Frontal cortex (tissue), 4 donors: Measurements from ENCODE around the gene KLHL15. TPM values are rescaled to one million over a fixed set of nuclear protein-coding genes. Genes with fewer than 3 reads are reported as not detected.
A peak's percentile ranks its signal among the peaks of the same experiment; 100 is the strongest.
"Not testable (repeated sequence)": the region's sequence is repeated elsewhere in the genome, so short reads cannot be mapped to it uniquely, and the experiment has no call there.

Source experiments
- DNase-seq, 2 donors: peaks; one replicate each; pipeline ENCODE4 v3.0.0; 2012; ENCODE audit warnings: low spot score in 2 of 2
- FAIRE-seq: peaks from 2 replicates; lab custom pipeline; 2012; peaks lifted over from hg19 to GRCh38; lab: Jason Lieb, UNC
- total RNA-seq: library from RNA; depleted of rRNA; stranded (reverse); fragments of >200 nt; gene quantifications from one replicate; pipeline ENCODE4 v1.2.3, GENCODE V29; 2014
- donor health status: control.
- donor health status: control.
- donor health status: control.

KLHL15 gene
- total RNA-seq, 1 donor from 2014 or later: 36.3 TPM

DNA sequence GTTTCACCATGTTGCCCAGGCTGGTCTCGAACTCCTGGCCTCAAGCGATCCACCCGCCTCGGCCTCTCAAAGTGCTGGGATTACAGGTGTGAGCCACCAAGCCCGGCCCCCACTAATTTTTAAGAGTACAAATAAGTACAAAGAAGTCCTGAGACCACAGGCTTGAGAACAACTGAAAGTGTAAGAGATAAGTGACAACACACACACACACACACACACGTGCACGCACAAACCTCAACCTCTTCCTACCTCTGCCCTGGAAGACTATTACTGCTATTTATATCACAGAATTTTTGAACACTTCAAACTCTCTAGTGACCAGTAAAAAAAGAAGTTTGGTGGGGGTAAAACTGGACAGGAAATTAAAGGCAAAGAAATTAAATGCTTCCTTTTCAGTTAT is 7.5 kb downstream of the KLHL15 start:
- DNase-seq (no peak), FAIRE-seq (no peak)

DNA sequence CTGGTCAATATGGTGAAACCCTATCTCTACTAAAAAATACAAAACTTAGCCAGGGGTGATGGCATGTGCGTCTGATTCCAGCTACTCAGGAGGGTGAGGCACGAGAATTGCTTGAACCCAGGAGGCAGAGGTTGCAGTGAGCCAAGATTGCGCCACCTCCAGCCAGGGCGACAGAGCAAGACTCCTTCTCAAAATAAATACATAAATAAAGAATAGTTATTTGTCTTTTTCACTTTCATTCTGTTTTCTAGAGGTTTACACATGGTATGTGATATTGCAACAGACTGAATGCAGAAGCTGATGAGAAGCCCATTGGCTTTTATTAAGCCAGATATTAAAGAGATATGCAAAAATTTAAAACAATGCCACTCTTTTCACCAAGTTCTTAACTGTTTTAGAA is 8.2 kb downstream of the KLHL15 start:
- no peak for DNase-seq
- no peak for FAIRE-seq

DNA sequence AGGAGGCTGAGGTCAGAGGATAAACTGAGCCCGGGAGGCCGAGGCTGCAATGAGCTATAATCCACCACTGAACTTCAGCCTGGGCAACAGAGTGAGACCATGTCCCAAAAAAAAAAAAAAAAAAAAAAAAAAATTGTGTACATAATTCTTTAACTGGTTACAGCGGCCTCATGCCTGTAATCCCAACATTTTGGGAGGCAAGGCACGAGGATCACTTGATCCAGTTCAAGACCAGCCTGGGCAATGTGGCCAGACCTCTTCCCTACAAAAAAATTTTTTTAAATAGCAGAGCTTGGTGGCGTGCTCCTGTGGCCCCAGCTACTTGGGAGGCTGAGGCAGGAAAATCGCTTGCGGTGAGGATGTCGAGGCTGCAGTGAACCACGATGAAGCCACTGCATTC is 9.3 kb downstream of the KLHL15 start:
- no peak for FAIRE-seq

DNA sequence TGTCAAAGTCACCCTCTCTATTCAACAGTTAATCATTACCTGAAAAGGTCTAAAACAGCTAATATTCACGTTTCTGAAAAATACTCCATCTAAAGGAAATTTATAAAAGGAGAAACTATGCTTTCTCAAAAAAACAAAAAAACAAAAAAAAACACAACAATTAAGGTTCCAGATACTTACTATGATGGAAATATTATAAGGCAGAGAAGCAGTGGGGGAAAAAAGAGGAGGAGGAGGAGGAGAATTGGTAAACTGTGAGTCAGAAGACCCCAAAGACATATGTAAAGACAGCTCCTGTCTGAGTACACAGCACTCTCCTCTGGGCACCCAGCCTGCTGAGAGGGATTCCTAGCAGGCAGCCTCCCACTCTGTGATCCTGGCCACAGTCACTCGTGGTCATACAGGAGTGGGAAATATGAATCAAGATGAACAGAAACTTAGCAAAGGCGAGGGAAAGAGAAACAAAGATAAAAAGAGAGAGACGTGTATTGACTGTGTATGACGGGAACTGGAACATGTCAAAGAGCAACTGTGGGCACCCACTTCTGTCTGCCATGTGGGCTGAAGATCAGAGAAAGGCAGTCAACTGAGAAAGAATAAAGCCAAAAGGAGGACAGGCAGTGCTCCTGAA is 12.5 kb downstream of the KLHL15 start:
- DNase-seq (no peak), FAIRE-seq (no peak)

More for the DNA sequence above, 9.3 kb downstream of the KLHL15 start:
- no peak for DNase-seq

DNA sequence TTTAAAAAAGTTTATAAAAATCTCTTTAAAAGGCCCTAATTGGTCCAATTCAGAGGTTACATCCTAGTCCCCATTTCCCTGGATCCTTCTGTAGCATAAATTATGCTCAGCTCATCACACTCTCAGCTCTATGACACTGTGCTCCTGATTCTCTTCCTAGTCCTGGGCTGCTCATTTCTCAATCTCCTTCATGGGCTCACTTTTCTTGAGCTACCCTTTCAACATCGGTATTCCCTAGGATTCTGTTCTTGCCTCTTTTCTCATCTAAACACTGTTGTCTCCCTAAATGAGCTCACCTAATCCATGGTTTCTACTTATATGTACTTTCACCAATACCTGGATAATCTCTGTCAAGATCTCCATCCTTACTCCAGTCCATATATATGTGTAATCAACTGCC is 14.7 kb downstream of the KLHL15 start:
- FAIRE-seq (no peak), DNase-seq (no peak)

DNA sequence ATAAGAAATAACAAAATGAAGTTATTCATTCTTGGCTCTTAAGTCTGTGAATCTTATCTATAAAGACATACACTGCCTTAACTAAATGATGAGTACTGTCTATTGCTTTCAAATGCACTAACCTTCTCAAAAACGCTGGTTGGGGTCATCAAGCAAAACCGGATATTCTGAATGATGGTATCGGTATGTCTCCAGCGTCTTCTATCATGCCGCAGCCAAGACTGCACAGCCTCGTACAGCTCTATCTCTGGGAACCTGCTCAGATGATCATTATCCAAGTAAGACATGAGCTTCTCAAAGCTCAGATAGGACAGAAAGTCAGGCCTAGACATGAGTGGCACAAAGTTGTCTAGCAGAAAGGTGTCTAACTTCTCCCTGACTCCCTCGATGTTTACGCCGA is 21.1 kb downstream of the KLHL15 start:
- FAIRE-seq (no peak), DNase-seq (no peak)

DNA sequence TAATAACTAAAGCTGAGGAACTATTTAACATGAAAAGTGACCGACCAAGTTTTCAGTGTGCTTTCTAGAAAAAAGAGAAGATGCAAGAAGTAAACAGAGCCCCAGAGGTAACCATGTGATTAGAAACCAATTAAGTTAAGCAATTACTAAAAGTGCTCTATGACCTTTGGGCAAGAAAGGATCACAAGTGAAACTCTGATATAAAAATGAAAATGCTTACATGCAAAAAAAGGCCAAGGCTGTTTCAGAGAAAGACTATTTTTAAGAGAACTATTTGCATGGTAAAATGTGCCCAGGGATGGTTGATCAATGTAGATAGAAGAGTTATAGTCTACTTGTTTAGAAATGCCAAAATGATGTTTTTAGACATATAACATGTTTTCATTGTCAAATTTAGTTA is 22.0 kb downstream of the KLHL15 start:
- DNase-seq (no peak), FAIRE-seq (no peak)

DNA sequence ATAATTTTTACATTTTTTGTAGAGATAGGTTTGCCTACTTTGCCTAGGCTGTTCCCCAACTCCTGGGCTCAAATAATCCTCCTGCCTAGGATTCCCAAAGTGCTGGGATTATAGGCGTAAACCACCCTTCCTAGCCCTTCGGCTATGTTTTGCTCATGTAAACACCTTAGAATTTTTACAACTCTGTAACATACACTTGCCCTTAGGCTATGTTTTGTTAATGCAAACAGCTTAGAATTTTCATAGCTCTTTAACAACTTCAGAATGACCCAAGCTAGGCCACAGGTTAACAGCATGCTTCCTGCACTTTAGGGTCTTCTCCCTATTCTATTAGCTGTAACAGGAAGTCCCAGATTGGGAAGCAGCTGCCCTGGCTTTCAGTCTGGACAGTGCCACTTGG is 24.2 kb downstream of the KLHL15 start:
- no peak for FAIRE-seq
- DNase-seq: no peak

DNA sequence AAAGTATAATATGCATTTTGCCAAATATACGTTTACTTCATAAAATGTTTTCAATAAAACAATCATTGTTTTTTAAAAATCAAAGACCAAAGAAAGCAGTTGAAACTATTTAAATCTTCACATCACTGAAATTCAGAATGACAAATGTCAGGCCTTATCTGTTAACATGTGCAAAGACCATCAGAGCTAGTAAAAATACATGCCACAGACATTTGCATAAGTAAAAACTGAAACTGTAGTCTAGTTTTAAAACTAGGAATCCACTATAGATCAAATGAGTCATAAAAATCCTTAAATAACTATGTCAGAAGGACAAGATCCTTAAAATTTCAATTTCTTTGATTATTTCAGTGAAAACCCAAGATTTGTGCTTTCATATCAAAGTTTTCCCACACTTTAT is 24.8 kb downstream of the KLHL15 start:
- DNase-seq: no peak
- peak; percentile 8 for FAIRE-seq

DNA sequence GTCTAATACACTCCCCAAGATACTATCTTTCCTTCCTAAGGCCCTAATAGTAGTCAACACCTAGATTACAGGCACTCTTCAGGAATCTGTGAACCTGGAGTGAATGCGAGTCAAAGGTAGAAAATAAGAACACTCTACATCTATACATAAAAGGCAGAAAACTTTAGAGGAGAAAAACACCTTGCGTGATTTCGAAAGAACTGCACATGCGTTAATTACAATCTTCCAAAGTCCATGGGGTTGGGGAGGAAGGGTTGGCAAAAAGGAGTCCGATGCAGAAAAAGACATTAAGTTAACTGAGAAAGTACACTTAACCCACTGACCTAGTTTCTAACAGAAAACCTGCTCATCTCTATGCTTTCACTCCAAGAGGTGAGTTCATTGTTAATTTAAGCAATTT is 27.3 kb downstream of the KLHL15 start:
- FAIRE-seq: no peak
- DNase-seq: no peak

DNA sequence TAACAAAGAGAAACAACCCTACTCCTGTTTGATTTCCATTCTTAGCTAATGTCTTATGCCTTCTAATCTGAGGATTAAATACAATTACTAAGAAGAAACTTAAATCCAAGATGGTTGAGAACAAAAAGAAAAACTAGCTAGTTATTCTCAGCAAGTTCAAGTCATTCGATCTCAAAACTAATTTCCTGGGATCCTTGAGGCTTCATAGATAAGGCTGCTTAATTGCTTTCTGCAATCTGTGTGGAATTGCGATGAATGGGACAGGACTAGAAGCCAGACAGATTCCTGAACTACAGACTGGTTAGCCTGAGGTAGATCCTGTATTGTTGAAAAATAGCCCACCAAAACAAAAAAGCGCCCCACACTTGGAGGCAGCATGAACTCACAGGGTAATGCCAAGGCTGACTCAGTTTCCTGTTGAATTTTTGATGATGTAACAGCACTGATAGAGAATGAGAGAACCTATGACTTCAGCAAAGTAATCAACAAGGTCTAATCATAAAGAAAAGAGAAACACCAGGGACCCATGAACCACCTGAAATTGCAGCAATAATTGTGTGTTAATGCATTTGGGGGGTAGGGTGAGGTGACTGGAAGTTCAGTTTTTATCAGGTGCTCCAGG is 33.9 kb downstream of the KLHL15 start:
- DNase-seq: no peak
- no peak for FAIRE-seq

DNA sequence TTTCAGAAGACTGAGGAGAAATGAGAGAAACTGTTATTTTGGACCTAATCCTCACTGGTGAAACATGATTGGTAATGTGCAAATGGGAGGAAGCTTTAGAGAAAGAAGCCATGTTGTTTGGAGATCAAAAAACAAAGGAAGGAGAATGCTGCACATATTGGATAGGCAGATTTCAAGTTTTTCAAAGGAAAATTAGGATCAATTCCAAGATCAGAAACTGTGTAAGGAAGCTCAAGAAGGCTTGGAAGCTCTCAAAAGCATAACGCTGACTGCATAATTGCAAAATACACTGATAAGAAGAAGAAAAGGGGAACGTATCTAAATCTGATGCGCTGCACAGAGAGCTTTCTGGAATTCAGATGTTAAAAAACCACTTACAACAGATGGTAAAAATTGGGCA is 34.6 kb downstream of the KLHL15 start:
- no peak for FAIRE-seq
- no peak for DNase-seq

DNA sequence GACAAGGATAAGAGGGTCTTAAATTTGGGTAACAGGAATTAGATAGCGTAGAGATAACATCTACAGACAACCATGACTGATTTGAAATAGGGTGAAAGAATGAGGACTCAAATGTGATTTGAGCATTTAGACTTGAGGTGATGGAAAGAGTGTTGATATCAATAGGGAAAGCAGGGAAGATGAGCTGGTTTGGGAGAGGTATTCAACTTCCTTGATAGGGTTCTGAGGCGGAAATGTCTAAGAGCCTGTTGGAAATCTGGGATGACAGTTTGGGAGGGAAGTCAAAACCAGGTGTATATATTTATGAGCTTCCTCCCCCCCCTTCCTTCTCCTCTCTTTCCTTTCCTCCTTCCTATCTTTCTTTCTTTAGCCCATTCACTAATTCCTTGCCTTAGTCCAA is 36.5 kb downstream of the KLHL15 start:
- no peak for FAIRE-seq
- no peak for DNase-seq

DNA sequence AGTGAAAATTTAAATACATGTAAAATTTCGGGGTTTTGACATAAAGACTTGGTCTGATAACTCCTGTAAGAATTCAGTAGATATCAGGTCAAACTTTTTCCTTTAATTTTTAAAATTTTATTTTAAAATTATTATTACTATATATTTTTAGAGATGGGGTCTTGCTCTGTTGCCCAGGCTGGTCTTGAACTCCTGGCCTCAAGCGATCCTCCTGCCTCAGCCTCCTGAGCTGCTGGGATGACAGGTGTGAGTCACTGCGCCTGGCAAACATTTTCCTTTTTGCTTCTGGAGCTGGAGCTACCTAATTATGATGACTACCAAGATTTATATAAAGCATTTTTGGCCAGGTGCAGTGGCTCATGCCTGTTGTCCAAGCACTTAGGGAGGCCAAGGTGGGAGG is 37.3 kb downstream of the KLHL15 start:
- no peak for DNase-seq
- FAIRE-seq: no peak

DNA sequence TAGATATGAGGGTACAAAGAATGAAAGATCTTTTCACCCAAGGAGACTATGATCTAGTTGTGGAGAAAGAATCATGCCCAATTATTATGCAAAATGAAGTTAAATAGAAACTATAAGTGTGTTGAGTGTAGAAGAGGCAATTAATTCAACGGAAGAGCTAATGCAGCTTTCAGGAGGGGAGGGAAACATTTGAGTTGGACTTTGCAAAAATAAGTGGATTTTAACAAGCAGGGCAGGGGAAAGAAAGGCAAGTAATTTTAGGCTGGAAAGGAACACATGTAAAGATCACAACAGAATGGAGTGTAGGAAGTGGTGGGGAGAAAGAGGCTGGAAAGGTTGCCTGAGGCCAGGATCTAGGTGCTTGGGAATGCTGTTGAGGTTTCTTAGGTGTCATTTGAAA is 44.1 kb downstream of the KLHL15 start:
- no peak for FAIRE-seq

DNA sequence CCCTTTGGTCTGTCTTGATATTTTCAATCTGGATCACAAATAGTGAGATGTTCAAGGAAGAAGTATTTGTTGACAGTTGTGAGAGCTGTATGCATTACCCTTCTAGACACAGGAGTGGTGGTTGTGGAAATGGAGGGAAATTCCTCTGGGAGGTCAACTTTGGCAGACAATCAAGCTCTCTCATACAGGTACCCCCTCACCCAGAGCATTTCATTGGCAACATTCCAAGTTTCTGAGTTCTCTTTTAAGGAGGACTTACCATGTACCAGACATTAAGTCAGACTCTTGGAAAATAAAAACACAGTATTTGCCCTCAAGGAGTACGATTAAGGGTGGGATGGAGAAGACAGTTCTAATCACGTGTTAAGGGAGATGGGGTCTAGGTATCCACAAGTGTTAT is 45.3 kb downstream of the KLHL15 start:
- DNase-seq (no peak), FAIRE-seq (no peak)

More for the DNA sequence above, 44.1 kb downstream of the KLHL15 start:
- DNase-seq: no peak

DNA sequence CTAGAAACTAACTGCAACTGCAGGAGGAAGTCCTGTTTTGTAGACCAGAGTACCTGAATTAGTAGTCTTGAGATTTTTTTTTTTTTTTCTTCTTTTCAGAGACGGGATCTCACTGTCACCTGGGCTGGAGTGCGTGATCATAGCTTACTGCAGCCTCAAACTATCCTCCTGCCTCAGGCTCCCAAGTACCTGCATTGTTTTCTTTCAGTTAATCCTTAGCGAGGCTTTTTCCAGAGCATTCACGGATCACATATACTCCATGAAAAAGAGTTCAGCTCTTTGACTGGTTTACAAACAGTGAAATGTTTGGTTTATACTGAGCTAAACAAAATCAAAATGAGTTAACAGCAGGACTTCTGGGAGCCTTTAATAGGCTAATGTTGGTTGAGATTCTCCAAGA is 45.8 kb downstream of the KLHL15 start:
- FAIRE-seq: no peak

DNA sequence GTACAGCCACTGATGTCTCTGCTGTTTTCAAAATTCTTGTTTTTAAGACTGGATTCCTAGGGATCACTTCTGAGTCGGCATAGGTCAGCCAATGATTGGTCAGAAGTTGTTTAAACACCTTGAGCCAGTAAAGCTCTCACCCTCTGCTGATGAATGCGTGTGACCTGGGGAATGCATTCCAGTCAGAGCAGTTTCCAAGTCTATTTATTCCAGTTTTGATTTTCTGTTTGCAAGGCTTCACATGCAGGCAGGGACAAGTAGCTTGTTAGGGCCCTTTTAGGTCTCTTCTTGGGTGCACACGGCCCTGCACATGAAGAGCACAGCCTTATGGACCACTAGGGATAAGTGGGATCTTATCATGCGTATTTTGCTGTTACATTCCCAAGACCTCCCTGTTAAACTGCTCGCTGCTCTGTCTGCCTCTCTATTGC is 47.0 kb downstream of the KLHL15 start:
- FAIRE-seq (no peak), DNase-seq (no peak)

More for the DNA sequence above, 45.8 kb downstream of the KLHL15 start:
- DNase-seq: no peak

DNA sequence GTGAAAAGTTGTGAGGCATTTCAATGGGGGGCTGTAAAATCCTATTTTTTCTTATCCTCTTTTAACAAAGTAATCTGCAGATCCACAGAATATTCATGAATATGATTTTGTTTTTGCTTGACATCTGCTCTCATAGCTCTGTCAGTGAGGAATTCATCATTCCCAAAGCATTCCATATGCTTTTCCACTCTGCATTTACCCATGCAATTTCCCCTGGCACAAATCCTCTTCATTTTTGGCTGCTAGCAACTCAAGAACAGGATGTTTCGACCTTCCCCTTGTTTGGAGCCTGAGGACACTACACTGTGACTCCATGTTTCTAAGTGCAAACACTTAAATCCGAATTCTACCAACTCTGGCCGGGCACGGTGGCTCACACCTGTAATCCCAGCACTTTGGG is 48.5 kb downstream of the KLHL15 start:
- no peak for FAIRE-seq
- no peak for DNase-seq

DNA sequence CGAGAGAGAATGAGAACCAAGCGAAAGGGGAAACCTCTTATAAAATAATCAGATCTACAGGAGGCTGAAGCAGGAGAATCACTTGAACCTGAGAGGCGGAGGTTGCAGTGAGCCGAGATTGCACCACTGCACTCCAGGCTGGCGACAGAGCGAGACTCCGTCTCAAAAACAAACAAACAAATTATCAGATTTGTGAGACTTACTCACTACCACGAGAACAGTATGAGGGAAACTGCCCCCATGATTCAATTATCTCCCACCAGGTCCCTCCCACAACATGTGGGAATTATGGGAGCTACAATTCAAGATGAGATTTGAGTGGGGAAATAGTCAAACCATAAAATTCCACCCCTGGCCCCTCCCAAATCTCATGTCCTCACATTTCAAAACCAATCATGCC is 61.4 kb downstream of the KLHL15 start:
- DNase-seq, FAIRE-seq: not testable (repeated sequence)

DNA sequence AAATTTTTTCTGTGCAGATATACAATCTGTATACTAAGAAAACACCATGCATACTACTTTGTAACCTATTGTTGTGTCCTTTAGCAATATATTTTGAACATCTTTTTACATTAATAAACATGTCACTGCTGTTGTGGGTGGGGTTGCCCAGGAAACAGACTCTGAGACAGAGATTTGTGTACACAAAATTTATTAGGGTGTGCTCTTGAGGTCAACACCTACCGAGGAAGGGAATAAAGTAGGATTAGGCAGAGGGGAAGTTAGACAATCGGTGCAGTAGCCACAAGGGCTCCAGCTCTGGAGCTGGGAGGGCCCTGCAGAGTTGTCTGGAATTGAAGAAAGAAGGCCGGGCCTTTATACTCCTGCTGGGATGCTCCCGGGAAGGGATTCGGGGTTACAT is 62.8 kb downstream of the KLHL15 start:
- FAIRE-seq (no peak), DNase-seq (no peak)

DNA sequence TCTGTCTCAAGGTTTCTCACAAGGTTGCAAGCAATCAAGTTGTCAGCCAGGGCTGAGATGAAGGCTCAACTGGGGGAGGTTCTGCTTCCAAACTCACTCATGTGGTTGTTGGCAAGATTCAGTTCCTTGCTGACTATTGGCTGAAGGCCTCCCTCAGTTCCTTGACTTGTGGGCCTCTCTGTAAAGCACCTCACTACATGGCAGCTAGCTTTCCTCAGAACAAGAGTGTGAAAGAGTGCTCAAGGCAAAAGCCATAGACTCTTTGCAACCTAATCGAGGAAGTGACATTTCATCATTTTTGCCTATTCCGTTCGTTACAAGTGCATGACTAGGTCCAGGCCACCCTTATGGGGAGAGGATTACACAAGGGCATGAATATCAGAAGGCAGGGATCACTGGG is 67.2 kb downstream of the KLHL15 start:
- FAIRE-seq: no peak
- DNase-seq: no peak
